DMS 273 treated with DMSO at 0.1 percent for 48 hours (cell line): ENCODE measurements around the gene ZP3.
"Not testable (repeated sequence)": the region's sequence is repeated elsewhere in the genome, so short reads cannot be mapped to it uniquely, and the experiment has no call there.

Experiments
- DNase-seq: peaks from one replicate; lab custom pipeline; 2025; lab: John Stamatoyannopoulos, UW

ZP3 gene

GRCh38 chr7:76424413-76425111 is at the start of gene ZP3:
TSS of gene ZP3 (plus strand) at chr7:76424950. CDS start at chr7:76424965, 15 bp downstream.
- peak; percentile 29 for DNase-seq

DNA sequence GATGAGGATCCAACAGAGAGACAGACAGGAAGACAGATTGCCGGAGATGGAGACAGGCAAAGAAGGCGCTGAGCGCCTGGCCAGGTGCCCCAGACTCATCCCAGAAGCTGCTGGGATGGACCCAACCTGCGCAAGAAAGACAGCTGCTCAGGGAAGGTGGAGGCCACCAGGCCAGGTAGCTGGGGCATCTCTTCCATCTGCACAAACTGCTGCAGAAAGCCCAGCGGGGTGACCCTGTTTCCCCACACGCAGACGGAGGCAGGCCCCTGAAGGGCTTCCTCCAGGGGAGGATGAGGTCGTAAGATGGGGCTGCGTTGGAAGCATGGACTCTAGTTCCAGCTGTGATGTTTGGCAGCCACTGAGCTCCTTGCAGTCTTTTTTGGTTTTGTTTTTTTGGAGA is 49.5 kb upstream of the ZP3 start:
- no peak for DNase-seq

GRCh38 chr7:76377186-76377918 is 47.4 kb upstream of the ZP3 start:
- peak; percentile 25 for DNase-seq

DNA sequence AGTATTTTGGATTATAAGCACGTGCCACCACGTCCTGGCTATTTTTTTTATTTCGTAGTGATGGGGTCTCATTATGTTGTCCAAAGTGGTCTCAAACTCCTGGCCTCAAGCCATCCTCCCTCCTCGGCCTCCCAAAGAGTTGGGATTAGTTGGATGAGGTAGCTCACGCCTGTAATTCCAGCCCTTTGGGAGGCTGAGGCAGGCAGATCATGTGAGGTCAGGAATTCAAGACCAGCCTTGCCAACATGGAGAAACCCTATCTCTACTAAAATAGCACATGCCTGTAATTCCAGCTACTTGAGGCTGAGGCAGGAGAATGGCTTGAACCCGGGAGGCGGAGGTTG is 44.2 kb upstream of the ZP3 start:
- DNase-seq, result no peak

GRCh38 chr7:76381814-76382213 is 42.9 kb upstream of the ZP3 start:
- no peak for DNase-seq

DNA sequence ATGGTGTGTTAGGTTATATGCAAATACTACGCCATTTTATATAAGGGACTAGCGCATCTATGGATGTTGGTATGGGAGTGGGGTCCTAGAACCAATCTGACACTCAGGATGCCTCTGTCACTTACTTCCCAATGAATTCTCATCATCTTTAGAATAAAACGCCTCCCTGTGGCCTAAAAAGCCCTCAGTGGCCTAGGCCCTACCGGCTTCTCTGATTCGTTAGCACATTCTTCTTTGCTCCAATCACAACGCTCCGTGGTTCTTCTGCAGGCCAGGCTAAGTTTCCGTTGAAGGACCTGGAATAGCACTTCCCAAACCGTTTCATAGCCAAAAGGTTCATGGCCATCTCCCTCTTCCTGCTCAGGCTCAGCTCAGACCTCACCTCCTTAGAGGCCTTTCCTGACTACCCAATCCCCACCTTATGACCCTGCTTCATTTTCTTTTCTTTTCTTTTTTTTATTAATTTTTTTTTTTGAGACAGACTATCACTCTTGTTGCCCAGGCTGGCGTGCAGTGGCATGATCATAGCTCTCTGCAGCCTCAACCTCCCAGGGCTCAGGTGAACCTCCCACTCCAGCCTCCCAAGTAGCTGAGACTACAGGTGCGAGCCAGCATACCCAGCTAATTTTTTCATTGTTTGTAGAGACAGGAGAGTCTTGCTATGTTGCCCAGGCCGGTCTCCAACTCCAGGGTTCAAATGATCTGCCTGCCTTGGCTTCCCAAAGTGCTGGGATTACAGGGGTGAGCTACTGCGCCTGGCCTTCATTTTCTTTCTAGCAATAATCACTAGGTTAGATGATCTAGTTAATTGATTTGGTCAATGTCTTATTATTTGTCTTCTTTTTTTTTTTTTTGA is 41.4 kb upstream of the ZP3 start:
- no peak for DNase-seq

- no peak for DNase-seq
Observed at GRCh38 chr7:76386691-76387260, 38.0 kb upstream of the ZP3 start.

DNA sequence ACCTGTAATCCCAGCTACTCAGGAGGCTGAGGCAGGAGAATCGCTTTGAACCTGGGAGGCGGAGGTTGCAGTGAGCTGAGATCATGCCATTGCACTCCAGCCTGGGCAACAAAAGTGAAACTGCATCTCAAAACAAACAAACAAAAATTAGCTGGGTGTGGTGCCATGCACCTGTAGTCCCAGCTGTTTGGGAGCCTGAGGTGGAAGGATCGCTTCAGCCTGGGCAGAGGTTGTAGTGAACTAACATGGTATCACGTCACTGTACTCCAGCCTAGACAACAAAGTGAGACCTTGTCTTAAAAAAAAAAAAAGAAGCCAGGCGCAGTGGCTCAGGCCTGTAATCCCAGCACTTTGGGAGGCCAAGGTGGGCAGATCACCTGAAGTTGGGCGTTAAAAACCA is 37.0 kb upstream of the ZP3 start:
- not testable (repeated sequence) for DNase-seq

GRCh38 chr7:76390092-76390491 is 34.7 kb upstream of the ZP3 start:
- no peak for DNase-seq

- DNase-seq, result no peak
Observed at GRCh38 chr7:76392531-76393115, 32.1 kb upstream of the ZP3 start.

DNA sequence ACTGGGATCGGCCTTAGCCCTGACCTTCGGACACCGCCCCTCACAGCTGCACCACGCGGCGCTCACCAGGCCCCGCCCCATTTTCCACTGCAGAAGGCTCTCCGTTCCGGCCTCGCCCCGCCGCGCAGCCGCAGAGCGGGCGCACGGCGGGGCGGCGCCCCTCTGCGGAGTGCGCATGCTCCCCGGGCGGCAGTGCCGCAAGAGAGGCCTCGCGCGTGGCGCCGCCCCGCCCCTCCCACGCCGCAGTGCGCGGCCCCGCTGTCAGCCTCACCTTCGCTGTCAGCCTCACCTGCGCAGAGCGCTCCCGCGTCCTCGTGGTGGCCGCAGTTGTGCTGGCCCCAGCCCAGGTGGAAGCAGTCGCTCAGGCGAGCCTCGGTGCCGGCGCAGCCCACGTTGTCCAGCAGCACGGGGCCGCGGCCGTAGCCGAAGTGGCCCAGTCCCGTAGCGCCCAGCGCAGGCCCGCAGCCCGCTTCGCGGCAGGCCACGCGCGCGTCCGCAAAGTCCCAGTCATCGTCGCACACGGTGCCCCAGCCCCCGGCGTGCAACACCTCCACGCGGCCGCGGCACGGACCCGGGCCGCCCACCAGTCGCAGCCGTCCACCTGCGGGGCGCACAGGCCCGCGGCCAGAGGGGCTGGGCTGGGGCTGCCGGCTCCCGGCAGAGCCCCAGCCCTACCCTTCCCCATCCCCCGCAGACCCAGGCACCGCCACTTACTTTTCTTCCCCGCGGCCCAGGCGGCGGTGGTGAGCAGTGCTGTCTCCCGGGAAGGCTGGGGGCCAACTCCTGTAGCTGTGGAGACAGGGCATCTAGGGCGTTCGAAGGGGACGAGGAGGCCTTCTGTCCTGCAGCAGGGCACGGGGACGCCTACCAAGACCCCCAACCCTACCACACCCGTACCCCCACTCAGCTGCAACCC is 31.4 kb upstream of the ZP3 start:
- peak; percentile 87 for DNase-seq

- peak; percentile 92 for DNase-seq
Observed at GRCh38 chr7:76394957-76395356, 29.8 kb upstream of the ZP3 start.

- not testable (repeated sequence) for DNase-seq
Observed at GRCh38 chr7:76395605-76395964, 29.2 kb upstream of the ZP3 start.

DNA sequence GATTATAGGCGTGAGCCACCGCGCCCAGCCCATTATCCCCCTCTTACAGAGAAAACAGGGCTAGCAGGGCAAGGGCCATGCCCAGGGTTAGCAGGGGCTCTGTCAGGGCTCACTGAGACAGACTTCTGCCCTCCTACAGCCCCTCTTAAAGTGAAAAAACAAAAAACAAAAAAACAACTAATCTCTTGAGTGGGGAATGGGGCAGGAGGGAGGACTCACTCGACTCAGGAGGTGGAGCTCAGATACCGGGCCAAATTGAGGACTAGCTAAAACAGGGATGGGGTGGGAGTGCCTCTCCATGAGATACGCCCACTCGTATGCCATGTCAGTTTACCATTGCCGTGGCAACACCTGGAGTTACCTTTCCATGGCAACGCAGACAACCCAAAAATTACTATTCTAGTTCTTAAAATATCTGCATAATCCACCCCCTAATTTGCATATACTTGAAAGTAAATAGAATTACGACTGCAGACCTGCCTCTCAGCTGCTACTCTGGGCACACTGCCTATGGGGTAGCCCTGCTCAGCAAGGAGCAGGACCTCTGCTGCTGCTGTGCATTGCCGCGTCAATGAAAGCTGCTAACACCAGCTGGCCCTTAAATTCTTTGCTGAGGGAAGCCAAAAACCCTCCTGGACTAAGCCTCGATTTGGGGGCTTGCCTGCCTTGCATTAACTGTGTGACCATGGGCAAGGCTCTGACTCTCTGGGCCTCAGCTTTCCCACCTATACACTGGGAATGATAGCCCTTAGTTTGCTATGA is 28.6 kb upstream of the ZP3 start:
- peak; percentile 98 for DNase-seq

- no peak for DNase-seq
Observed at GRCh38 chr7:76396864-76397263, 27.9 kb upstream of the ZP3 start.

DNA sequence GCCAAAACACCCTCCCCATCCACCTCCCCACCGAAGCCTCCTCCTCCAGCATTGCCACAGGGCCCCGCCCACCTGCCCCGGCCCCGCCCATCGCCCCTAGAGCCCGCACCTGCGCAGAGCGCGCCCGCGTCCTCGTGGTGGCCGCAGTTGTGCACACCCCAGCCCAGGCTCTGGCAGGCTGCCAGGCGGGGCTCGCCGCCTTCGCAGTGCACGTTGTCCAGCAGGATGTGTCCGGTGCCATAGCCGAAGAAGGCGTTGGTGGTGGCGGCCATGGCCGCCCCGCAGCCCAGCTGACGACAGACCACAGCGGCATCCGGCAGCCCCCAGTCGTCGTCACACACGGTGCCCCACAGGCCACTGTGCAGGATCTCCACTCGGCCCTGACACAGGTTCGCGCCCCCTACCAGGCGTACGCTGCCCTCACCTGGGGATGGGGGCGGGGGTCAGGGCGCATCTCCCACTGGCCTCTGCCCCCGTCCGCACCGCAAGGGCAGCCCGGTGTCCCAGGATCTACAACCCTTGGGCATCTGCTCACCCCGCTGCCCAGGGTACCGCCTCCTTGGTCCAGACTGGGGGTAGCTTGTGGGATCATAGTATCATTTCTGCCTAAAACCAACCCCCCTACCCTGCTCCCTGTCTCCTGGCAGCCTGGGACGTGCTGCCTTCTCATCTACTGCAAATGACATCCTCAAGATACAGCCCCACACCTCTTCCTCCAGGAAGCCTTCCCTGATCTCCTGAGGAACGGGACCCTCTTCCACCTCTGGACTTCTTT is 27.2 kb upstream of the ZP3 start:
- DNase-seq, result no peak

DNA sequence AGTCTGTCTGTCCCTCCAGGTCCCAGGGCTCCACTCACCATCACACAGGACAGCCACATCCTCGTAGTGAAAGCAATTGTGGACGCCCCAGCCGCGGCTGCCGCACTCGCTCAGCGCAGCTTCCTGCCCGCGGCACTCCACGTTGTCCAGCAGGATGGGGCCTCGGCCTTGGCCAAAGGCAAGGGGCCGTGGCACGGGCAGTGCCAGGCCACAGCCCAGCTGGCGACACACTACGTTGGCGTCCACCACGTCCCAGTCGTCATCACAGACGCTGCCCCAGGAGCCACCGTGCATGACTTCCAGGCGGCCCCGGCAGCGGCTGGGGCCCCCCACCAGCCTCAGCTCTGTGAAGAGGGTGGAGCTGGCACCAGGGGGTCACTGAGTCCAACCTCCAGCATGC is 24.5 kb upstream of the ZP3 start:
- no peak for DNase-seq

GRCh38 chr7:76403097-76403496 is 21.7 kb upstream of the ZP3 start:
- DNase-seq, result not testable (repeated sequence)

GRCh38 chr7:76403780-76404494 is 20.8 kb upstream of the ZP3 start:
- DNase-seq, result no peak
